ENCODE measurements around the gene SWSAP1. TPM values are rescaled to one million over a fixed set of nuclear protein-coding genes. Genes with fewer than 3 reads are reported as not detected.

SWSAP1 gene
- total and polyA plus RNA-seq, 2 of the 8 experiments (the other 6 are each of a cell fraction or from before 2014, with no cell fraction given): 3.1 to 5.2 TPM

- peak; percentile 48; the same call in 1 of the 2 replicates for TF ChIP-seq NRF1 (IDR thresholded peaks at IDR 0.05; ENCODE audit: low read depth, low read length)
- no peak for TF ChIP-seq RAD21 (IDR thresholded peaks at IDR 0.05 in 1 of 2, conservative IDR thresholded peaks at IDR 0.05 in 1 of 2; ENCODE audit: low read depth in 2 of 2, low read length in 2 of 2)
- no peak for TF ChIP-seq TBP (IDR thresholded peaks at IDR 0.05; ENCODE audit: low read depth, low read length)
- TF ChIP-seq ASH2L (IDR thresholded peaks at IDR 0.05; ENCODE audit: low read length): no peak
- TF ChIP-seq SIN3A (conservative IDR thresholded peaks at IDR 0.05 in 1 of 2, IDR thresholded peaks at IDR 0.05 in 1 of 2; ENCODE audit: low read depth in 1 of 2, low read length in 2 of 2): peak in 1 of 2 experiments; percentile 73; a peak in 1 of 4 replicates
- no peak for TF ChIP-seq ATF3 (IDR thresholded peaks at IDR 0.05; ENCODE audit: insufficient read depth, low read depth, low read length)
- no peak for TF ChIP-seq POU5F1 (IDR thresholded peaks at IDR 0.05; ENCODE audit: low read depth, low read length)
- no peak for TF ChIP-seq POLR2AphosphoS5 (IDR thresholded peaks at IDR 0.05; ENCODE audit: low read depth, low read length)
- no peak for TF ChIP-seq TEAD4 (IDR thresholded peaks at IDR 0.05; ENCODE audit: low read depth, low read length)
- TF ChIP-seq PHF8 (conservative IDR thresholded peaks at IDR 0.05; ENCODE audit: low read depth, low read length): no peak; the same call in 1 of the 2 replicates
Observed at GRCh38 chr19:11355160-11356073, 19.0 kb upstream of the SWSAP1 start, which contains the start of gene PLPPR2 (continued).
